ENCODE data around the gene CCNK. TPM values are rescaled to one million over a fixed set of nuclear protein-coding genes. Genes with fewer than 3 reads are reported as not detected.

CCNK gene
- total RNA-seq: 14.2 and 25.1 TPM in 2 replicates

DNA sequence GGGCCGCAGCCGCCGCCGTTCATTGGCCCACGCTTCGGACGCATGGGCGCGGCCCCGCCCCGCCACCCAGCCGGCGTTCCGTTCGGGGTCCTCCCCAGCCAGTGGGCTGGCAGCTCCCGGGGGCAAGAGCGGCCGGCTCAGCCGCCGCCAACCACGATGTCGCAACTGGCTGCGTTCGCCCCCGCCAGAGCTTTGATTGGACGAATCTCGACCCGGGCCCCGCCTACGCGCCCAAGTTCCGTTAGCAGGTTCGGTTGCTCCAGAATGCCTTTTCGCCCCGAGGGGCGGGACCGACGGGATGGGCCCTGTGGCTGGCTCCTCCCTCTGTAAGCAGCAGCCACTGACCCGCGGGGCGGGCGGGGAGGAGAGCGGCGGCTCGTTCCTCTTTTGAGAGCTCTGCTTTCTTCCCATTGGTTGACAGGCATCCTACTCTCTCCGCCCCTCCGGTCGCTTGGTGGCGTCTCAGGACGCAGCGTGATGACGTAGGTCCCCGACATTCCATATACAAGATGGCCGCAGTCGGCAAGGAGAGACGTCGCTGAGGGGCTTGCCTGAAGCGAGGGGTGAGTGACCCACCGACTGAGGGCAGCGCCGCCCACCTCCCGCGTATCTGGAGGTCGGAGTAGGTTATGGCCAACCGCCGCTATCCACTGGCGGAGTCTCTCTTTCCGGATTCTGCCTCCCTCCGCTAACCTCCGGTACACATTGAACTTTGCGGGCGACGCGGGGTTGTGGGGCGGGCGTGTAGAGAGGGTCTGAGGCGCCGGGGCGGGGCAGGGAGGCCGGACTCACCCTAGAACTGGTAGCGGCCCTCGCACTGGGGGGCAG lies at the start of gene CCNK:
CCNK (plus strand) TSS at position 493 of the 828 bp plus-strand sequence. CDS start 11,269 bp downstream, outside the sequence.

DNA sequence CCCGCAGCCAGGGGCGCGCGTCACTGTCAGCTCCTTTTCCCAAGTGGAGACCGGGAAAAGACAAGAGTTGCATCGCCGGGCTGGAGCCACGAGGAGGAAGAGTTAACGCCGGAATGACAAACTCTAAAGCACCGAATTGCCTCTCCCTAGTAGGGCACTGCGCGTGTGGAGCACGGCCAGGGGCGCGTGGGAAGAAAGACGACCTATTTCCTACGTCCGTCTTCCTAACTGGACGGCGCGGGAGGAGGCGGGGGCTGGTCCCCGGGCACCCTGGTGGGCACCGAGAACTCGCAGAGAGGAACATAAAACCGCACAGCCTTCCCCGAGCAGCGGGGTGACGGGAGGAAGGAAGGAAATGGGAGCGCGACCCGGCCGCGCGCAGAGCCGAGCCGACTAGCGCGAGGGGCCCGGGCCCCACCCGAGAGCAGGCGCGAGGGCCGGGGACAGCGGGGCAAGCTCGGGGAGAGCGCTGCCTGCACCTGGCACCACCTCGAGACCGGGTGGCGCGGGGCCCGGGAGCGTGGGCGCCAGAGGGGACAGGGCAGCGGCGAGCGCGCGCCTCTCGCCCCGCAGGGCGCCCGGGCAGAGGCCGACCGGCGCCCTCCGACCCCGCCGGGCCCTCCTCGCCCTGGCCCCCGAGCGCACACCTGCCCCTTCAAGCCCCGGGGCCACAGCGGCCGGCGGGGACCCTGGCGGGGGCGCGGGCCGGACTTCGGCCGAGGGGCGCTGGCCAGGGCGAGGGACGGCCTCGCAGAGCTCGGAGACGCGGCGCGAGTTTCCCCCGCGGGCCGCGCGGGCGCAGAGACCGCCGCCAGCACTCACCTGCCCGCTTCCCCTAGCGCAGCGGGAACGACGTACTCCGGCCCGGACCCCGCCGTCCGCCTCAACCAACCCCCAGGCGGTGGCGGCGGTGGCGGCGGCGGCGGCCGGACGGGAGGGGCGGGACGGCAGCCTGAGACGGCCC lies 1.0 kb upstream of the CCNK start, which contains the start of gene SETD3:
SETD3 (minus strand) TSS at position 954 of the 964 bp plus-strand sequence. CDS start 15,054 bp downstream, outside the sequence.

Other genes with a start within 250 kb of the CCNK start
- gene BCL11B, start 209.2 kb upstream of the CCNK start, total RNA-seq: 7.8 and 8.2 TPM in 2 replicates
- gene SETD3, start 550 bp upstream of the CCNK start, total RNA-seq: 53.2 and 54.1 TPM in 2 replicates
- 25.2 and 29.9 TPM in 2 replicates for gene CCDC85C, start 122.8 kb downstream of the CCNK start, total RNA-seq
- 0.23 and 1.6 TPM in 2 replicates for gene HHIPL1, start 163.7 kb downstream of the CCNK start, total RNA-seq
- not detected in 2 replicates for gene CYP46A1, start 202.9 kb downstream of the CCNK start, total RNA-seq

Data from hair follicular keratinocyte (primary cell).